ENCODE measurements around the gene MCRIP2.
A peak's percentile ranks its signal among the peaks of the same experiment; 100 is the strongest.

The MCRIP2 gene

DNA sequence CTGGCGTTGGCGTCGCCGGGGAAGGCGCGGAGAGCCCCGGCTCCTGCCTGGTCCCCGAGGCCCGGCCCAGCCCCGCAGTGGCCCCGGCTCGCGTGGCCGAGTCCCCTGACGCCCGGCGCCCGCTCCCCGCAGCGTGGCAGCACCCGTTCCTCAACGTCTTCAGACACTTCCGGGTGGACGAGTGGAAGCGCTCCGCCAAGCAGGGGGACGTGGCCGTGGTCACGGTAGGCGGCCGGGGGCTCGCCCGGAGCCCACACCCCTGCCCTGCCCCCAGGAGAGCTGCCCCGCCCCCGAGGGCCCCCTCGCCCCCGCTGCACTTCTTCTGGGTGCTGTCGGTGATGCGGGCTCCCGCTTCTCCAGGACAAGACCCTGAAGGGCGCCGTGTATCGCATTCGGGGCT is 8.0 kb downstream of the MCRIP2 start:
- DNase-seq = no peak

DNA sequence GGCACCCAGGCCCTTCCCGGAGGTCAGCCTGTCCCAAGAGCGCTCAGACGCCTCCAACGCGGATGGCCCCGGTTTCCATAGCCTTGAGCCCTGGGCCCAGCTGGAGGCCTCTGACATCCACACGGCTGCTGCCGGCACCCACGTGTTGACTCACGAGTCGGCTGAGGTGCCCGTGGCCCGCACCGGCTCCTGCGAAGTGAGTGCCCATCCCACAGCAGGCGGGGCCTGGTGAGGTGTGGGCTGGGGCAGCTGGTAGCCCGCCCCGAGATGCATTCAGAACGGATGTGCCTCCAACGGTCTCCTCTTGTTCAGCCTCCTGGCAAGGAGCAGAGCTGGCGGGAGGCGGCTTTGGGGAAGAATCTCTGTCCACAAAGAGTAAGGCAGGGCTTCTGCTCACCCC is 10.2 kb downstream of the MCRIP2 start:
- no peak for DNase-seq

GRCh38 chr16:652454-653305 is 11.1 kb downstream of the MCRIP2 start:
- DNase-seq = no peak

DNA sequence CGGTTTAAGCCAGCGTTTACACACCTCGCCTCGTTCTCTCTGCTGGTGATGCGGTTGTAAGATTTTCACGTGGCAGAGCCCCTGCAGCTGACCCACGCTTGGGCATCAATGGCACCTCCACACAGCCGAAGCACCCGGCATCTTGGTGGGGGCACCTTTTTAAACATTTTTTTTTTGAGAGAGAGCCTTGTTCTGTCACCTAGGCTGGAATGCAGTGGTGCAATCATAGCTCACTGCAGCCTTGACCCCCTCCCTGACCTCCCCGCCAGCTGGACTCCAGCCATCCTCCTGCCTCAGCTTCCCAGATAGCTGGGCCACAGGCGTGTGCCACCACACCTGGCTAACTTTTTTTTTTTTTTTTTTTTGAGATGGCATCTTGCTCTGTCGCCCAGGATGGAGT is 12.4 kb downstream of the MCRIP2 start:
- DNase-seq = no peak

DNA sequence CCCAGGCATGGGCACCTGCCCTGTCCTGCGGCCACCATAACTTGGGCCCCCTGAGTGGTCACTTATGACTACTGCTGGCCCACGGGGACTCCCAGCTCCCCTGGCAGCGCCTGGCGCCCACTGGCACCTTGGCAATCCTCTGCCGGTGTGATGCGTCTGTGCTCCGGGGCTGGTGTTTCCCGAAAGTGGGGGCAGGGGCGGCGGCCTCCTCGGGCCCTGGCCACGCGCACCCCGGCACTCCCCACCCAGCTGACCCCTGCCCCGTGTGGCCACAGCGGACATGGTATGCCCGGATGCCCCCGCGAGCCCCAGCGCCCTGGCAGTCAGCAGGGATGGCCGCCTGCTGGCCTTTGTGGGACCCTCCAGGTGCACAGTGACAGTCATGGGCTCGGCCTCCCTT is 15.9 kb downstream of the MCRIP2 start:
- no peak for DNase-seq

DNA sequence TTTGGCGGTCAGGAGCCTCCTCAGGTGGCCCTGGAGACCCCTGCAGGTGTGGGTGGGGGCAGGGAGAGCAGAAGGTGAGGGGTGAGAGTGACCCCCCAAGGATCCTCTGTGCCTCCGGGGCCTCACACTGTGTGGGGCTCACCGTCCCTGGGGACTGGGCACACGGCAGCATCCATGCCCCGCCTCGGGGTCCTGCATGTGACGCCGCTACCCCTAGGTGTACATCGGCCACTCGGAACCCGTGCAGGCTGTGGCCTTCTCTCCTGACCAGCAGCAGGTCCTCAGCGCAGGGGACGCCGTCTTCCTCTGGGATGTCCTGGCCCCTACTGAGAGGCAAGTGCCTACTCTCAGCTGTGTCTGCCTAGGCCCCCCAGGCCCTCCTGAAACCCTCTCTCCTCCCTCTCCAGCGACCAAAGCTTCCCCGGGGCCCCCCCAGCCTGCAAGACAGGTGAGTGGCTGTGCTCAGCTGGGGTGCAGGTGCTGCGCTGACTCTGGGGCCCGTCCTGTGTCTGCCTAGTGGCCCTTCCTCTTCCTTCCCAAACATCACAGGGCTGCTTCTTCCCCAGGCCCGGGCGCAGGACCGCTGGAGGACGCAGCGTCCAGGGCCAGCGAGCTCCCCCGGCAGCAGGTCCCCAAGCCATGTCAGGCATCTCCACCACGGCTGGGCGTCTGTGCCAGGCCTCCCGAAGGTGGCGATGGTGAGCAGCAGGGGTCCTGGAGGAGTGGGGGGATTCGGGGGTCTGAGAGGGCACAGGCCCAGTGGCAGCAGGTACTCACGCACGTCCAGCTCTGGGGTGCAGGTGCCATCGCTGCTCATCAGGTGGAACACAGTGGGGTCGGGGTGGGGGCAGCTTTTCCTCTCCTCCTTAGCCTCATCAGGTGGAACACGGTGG is 17.3 kb downstream of the MCRIP2 start:
- DNase-seq = no peak

GRCh38 chr16:659618-660017 is 18.0 kb downstream of the MCRIP2 start:
- DNase-seq = no peak

DNA sequence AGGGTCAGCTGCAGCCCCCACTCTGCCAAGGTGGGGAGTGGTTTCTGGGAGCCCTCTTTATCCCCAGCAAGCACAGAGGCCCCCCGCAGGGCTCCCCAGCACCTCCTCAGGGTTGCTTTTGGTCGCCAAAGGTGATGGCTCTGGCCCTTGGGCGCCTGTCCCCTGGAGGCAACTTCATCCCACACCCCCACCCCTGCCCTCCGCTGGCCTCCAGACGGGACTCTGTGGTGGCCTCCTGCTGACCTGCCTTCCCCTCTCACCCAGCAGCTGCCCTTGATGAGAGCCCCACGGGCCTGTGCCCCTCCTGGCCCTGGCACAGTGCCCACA is 18.5 kb downstream of the MCRIP2 start:
- no peak for DNase-seq

DNA sequence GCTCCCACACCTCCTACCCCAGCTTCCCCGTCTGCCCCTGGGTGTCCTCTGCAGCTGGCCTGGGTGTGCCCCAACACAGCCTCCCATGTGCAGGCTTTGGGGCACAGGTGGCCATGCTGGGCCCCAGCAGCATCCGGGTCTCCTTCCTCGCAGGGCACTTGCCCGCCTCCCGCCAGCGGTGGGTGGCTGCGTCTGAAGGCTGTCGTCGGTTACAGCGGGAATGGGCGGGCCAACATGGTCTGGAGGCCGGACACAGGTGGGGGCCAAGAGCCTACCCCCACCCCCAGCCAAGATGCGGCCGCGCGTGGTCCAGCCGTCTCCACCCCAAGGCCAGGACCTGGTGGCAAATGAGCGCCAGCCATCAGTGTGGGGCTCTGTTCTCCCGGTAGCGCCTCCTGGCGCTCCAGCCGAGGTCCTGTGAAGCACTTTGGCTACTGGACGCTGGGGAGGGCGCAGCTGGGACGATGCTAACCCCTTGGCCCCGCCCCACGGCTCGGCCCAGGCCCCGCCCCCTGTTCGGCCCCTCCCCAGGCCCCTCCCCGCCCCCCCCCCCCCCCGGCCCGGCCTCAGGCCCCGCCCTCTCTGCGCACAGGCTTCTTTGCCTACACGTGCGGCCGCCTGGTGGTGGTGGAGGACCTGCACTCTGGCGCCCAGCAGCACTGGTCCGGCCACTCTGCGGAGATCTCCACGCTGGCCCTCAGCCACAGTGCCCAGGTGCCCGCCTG is 19.0 kb downstream of the MCRIP2 start:
- no peak for DNase-seq

DNA sequence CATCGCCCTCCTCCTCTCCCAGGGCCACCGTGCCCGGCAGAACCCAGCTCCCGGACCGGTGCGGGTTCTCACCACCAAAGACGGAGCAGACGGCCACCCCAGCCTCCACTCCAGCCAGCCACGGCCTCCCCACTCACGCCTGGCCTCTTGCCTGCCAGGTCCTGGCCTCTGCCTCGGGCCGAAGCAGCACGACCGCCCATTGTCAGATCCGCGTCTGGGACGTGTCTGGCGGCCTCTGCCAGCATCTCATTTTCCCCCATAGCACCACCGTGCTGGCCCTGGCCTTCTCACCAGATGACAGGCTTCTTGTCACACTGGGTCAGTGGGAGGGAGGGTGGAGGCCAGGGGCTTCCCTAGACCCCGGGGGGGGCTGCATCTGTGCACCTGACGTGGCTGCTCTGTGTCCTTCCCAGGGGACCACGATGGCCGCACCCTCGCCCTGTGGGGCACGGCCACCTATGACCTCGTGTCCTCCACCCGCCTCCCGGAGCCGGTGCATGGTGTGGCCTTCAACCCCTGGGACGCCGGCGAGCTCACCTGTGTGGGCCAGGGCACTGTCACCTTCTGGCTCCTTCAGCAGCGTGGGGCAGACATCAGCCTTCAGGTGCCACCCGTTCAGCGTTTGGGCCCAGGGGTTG is 19.7 kb downstream of the MCRIP2 start:
- DNase-seq = no peak

- DNase-seq = no peak
Measured at GRCh38 chr16:662095-662494, 20.5 kb downstream of the MCRIP2 start.

DNA sequence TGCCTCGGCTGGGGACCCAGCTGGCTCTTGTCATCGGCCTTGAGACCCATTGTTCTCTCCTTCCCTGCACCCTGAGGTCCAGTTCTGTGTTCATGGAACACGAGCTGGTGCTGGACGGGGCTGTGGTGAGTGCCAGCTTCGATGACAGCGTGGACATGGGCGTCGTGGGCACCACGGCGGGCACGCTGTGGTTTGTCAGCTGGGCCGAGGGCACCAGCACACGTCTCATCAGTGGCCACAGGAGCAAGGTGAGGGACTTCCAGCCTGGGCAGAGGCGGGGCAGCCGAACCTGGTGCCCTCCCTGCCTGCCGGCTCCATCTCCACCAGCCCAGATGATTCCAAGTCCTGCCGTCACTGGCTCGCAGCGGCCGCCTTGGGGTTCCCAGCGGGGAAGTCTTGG is 21.0 kb downstream of the MCRIP2 start:
- DNase-seq = no peak

GRCh38 chr16:666572-666971 is 24.9 kb downstream of the MCRIP2 start:
- no peak for DNase-seq

DNA sequence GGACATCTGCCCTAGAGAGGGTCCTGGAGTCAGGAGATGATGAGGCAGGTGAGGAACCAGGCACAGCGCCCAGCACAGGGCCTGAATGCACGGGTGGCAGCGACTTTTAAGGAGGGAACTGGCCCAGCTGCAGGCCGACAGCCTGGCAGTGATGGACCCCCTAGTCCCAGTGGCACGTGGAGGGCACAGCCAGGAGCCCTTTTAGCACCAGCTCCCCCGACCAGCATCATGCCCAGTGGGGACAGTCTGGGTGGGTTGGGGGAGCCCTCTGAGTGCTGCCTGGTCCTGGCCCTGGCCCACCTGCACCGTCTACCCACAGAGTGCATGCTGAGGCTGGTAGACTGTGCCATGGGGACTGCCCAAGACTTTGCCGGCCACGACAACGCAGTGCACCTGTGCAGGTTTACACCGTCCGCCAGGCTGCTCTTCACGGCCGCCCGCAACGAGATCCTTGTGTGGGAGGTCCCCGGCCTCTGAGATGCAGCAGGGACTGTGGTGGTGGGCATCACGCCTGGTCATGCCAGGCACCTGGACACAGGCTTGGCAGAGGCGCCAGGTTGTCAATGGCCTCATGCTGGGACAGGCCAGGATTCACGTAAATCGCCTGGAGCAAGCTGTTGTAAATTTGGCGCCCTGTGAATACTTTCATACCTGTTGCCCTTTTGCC is 25.6 kb downstream of the MCRIP2 start:
- DNase-seq = peak; percentile 25

DNA sequence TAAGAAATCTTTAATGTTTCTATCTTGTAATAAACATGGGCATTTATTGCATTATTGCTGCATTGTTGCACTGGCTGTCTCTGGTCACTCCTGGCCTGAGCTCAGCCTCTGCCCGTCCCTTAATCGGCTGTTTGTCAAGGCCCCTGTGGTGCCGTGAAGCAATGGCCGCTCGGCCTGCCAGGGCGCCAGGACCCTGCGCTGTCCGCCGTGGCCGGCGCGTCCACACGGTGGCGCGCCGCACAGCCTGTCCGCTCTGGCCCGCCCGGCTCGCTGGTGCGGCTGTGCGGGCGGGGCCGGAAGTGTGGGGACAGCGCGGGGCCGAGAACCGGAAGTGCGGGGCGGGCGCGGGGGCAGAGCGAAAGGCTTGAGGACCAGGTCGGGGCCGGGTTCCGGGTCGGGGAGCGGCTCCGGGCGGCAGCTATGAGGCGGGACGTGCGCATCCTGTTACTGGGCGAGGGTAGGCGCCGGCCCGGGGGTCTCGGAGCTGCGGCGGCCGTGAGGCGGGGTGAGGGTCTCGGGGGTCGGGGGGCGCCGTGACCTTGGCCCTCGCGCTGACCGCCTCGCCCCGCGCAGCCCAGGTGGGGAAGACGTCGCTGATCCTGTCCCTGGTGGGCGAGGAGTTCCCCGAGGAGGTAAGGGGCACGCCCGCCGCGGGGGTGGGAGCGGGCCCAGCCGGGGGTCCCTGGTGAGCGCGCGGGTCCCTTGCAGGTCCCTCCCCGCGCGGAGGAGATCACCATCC is 26.3 kb downstream of the MCRIP2 start, which contains the start of gene RHOT2:
TSS of gene RHOT2 (plus strand) at position 353 of the 739 bp plus-strand sequence. CDS start at position 421, 68 bp downstream.
- DNase-seq = peak; percentile 68

GRCh38 chr16:668519-669171 is 27.0 kb downstream of the MCRIP2 start:
- no peak for DNase-seq

- DNase-seq = no peak
Measured at GRCh38 chr16:669666-670065, 28.0 kb downstream of the MCRIP2 start.

DNA sequence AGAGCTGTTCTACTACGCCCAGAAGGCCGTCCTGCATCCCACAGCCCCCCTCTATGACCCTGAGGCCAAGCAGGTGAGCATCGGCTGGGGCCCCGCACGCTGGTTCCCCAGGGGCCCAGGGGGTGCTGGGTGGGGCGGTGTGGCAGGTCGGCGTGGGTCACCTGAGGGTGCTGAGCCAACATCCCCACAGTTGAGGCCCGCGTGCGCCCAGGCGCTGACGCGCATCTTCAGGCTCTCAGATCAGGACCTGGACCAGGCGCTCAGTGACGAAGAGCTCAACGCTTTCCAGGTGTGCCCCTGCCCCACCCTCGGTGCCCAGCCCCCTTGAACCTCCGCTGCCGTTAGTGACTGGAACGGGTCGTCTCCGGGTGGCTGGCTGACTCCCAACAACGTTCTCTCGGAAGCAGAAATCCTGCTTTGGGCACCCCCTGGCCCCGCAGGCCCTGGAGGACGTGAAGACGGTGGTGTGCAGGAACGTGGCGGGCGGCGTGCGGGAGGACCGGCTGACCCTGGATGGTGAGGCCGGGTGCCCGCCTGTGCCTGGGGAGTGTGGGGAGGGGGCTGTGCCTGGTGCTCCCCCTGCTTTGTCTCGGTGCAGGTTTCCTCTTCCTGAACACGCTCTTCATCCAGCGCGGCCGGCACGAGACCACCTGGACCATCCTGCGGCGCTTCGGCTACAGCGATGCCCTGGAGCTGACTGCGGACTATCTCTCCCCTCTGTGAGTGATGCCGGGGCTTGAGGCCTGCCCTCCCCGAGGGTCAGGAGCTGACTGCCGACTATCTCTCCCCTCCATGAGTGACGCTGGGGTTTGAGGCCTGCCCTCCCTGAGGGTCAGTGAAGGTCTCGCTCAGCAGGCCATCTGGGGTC is 29.1 kb downstream of the MCRIP2 start:
- DNase-seq = no peak

GRCh38 chr16:671353-672131 is 29.9 kb downstream of the MCRIP2 start:
- no peak for DNase-seq

All from DMS79 (cell line).